Transverse colon (tissue), 4 donors: ENCODE measurements around the gene LPAR2. TPM values are rescaled to one million over a fixed set of nuclear protein-coding genes. Genes with fewer than 3 reads are reported as not detected.
A peak's percentile ranks its signal among the peaks of the same experiment; 100 is the strongest.

ENCODE experiments used
- DNase-seq: peaks from one replicate; pipeline ENCODE4 v3.0.0-alpha.2; 2019
- H3K27ac ChIP-seq, 4 donors: fragments of 200-600 bp; sonication (generic); 2 replicates each; pipeline ENCODE4 v1.5.1; 2016 to 2018; ENCODE audit warnings: inconsistent platforms in 4 of 4
- H3K27me3 ChIP-seq: fragments of 200-600 bp; sonication (generic); 2 replicates; pipeline ENCODE4 v1.5.1; 2017; ENCODE audit warnings: inconsistent platforms
- H3K36me3 ChIP-seq, 4 donors: fragments of 200-600 bp; sonication (generic); 2 replicates each; pipeline ENCODE4 v1.5.1; 2017 to 2019; ENCODE audit warnings: inconsistent platforms in 4 of 4
- H3K4me1 ChIP-seq, 4 donors: fragments of 200-600 bp; sonication (generic); 2 replicates each; pipeline ENCODE4 v1.5.1; 2017 to 2020; ENCODE audit warnings: inconsistent platforms in 4 of 4
- H3K4me3 ChIP-seq, 4 donors: fragments of 200-600 bp; sonication (generic); 1 replicate in 1 of 4; 2 replicates in 3 of 4; pipeline versions ENCODE4 v1.5.1 to v1.6.1; 2017 to 2019; ENCODE audit warnings: inconsistent platforms in 4 of 4
- H3K9me3 ChIP-seq, 2 donors: fragments of 200-600 bp; sonication (generic); 2 replicates each; pipeline ENCODE4 v1.5.1; 2017 to 2019; ENCODE audit warnings: inconsistent platforms in 2 of 2
- CTCF ChIP-seq, 5 experiments: fragments of 200-600 bp in 3 of 5; fragments of 450-650 bp in 2 of 5; sonication (generic) in 3 of 5; IDR thresholded peaks; 1 replicate in 2 of 5; 2 replicates in 3 of 5; pipeline ENCODE4 v1.5.1; 2016 to 2017; ENCODE audit warnings: antibody characterized with exemption in 5 of 5, inconsistent platforms in 3 of 5, mild to moderate bottlenecking in 2 of 5, moderate library complexity in 1 of 5
- EP300 ChIP-seq: sonication (generic); formaldehyde crosslinking; IDR thresholded peaks from one replicate; pipeline ENCODE4 v1.6.1; 2017; ENCODE audit warnings: antibody characterized with exemption, low read depth
- POLR2A ChIP-seq: fragments of 450-650 bp; IDR thresholded peaks from one replicate; pipeline ENCODE4 v1.6.1; 2016; ENCODE audit warnings: antibody characterized with exemption, mild to moderate bottlenecking, moderate library complexity
- POLR2AphosphoS5 ChIP-seq, 3 donors: sonication (generic); formaldehyde crosslinking; IDR thresholded peaks; one replicate each; pipeline ENCODE4 v1.6.1; 2016; ENCODE audit warnings: antibody characterized with exemption in 3 of 3
- WGBS, 2 donors: methylation state at CpG; one replicate each; pipeline ENCODE4 v1.1.5; 2018; ENCODE audit warnings: low coverage in 1 of 2; 5-methylcytosine and 5-hydroxymethylcytosine counted together
- in situ Hi-C, 4 donors: fragments of 200-750 bp; cut with MboI; loops; one replicate each; pipeline versions ENCODE4 v1.15.0 to v1.15.1; 2017; ENCODE audit warnings: low sequenced_read_pairs in 3 of 4, low pct_ligation_motif_present in 1 of 4, low pct_unique_long_range_greater_than_20kb in 1 of 4
- intact Hi-C: fragments of 100-400 bp; cut with DNase I; formaldehyde crosslinking; loops from one replicate; pipeline ENCODE4 v1.15.1; 2023; ENCODE audit warnings: low total_unique reads
- total RNA-seq, 4 donors: library from RNA; depleted of rRNA; stranded (reverse); fragments of >200 nt; gene quantifications; one replicate each; pipeline ENCODE4 v1.1.0, GENCODE V29; 2016

LPAR2 gene
- total RNA-seq, 4 donors from 2014 or later = 19.2 to 52.5 (median 32.6) TPM

GRCh38 chr19:19594381-19594780 is 33.6 kb downstream of the LPAR2 start:
- no peak for DNase-seq
- in situ Hi-C loops = no loop called here
- H3K4me3 ChIP-seq = no peak overlapping the region
- no peak for TF ChIP-seq EP300
- TF ChIP-seq POLR2A = no peak
- no peak for TF ChIP-seq POLR2AphosphoS5 (IDR thresholded peaks at IDR 0.05)
- TF ChIP-seq CTCF (IDR thresholded peaks at IDR 0.05) = no peak
- peaks cover 5 to 25% (median 8%) of the 10 kb centered on the region in 4 donors for H3K4me1 ChIP-seq
- H3K27me3 ChIP-seq = no peaks in the 10 kb centered on the region
- no peaks in the 10 kb centered on the region for H3K36me3 ChIP-seq
- intact Hi-C loops = no loop called here
- 91% methylated on average over 4 of the region's 4 CpGs; no CpG with 5 or more reads in 1 of the 2 donors for WGBS, 2 donors
- H3K9me3 ChIP-seq = no peaks in the 10 kb centered on the region
- H3K27ac ChIP-seq = no peak overlapping the region

- Histone ChIP-seq H3K27me3 (no peaks in the 10 kb centered on the region), H3K27ac (no peak overlapping the region), H3K36me3 (no peaks in the 10 kb centered on the region), H3K9me3 (no peaks in the 10 kb centered on the region), H3K4me1 (peaks cover 5 to 25% (median 8%) of the 10 kb centered on the region in 4 donors), H3K4me3 (no peak overlapping the region)
- in situ Hi-C loops (no loop called here), intact Hi-C loops (no loop called here)
- DNase-seq = no peak
- no peak for TF ChIP-seq POLR2A
- TF ChIP-seq CTCF (IDR thresholded peaks at IDR 0.05) = no peak
- no peak for TF ChIP-seq POLR2AphosphoS5 (IDR thresholded peaks at IDR 0.05)
- 96% methylated on average over 10 of the region's 10 CpGs; no CpG with 5 or more reads in 1 of the 2 donors for WGBS, 2 donors
Measured at GRCh38 chr19:19592690-19593089, 35.3 kb downstream of the LPAR2 start.

GRCh38 chr19:19591133-19591825 is 36.7 kb downstream of the LPAR2 start:
- no peaks in the 10 kb centered on the region for H3K9me3 ChIP-seq
- peaks cover 5 to 25% (median 8%) of the 10 kb centered on the region in 4 donors for H3K4me1 ChIP-seq
- 32 to 100% methylated on average over 1 to 13 of the region's 13 CpGs for WGBS, 2 donors
- TF ChIP-seq EP300 = no peak
- TF ChIP-seq CTCF (IDR thresholded peaks at IDR 0.05) = no peak
- TF ChIP-seq POLR2AphosphoS5 (IDR thresholded peaks at IDR 0.05) = no peak
- no peak for TF ChIP-seq POLR2A
- peak overlapping the region; percentile 33 to 57 (median 38) for H3K27ac ChIP-seq
- no peaks in the 10 kb centered on the region for H3K36me3 ChIP-seq
- intact Hi-C loops (no loop called here), in situ Hi-C loops (no loop called here)
- peak; percentile 35 for DNase-seq
- H3K27me3 ChIP-seq = no peaks in the 10 kb centered on the region
- no peak overlapping the region for H3K4me3 ChIP-seq

GRCh38 chr19:19588546-19588945 is 39.5 kb downstream of the LPAR2 start:
- Histone ChIP-seq H3K27me3 (no peaks in the 10 kb centered on the region), H3K9me3 (no peaks in the 10 kb centered on the region), H3K27ac (no peak overlapping the region), H3K4me1 (peaks cover 0 to 13% (median 8%) of the 10 kb centered on the region in 4 donors), H3K4me3 (no peak overlapping the region), H3K36me3 (no peaks in the 10 kb centered on the region)
- no peak for TF ChIP-seq EP300
- TF ChIP-seq POLR2A = no peak
- no peak for TF ChIP-seq POLR2AphosphoS5 (IDR thresholded peaks at IDR 0.05)
- TF ChIP-seq CTCF (IDR thresholded peaks at IDR 0.05) = no peak
- no peak for DNase-seq
- in situ Hi-C loops = no loop called here
- intact Hi-C loops = no loop called here
- WGBS, 2 donors = 93% methylated on average over 2 of the region's 2 CpGs; no CpG with 5 or more reads in 1 of the 2 donors
